Immature natural killer cell (primary cell): ENCODE data around the gene BIRC6. TPM values are rescaled to one million over a fixed set of nuclear protein-coding genes. Genes with fewer than 3 reads are reported as not detected.

Source experiments
- DNase-seq, 3 donors: peaks; one replicate each; pipeline ENCODE4 v3.0.0; 2022; ENCODE audit warnings: mixed read lengths in 1 of 3
- H3K27ac Mint-ChIP-seq, 6 donors: one replicate each; pipeline ENCODE4 v1.8.0; 2020; ENCODE audit warnings: mixed read lengths in 6 of 6, mild to moderate bottlenecking in 5 of 6, inconsistent platforms in 4 of 6, moderate library complexity in 3 of 6
- H3K27me3 Mint-ChIP-seq, 3 donors: one replicate each; pipeline ENCODE4 v1.8.0; 2020 to 2021; ENCODE audit warnings: low read depth in 3 of 3, mild to moderate bottlenecking in 3 of 3, mixed read lengths in 3 of 3, moderate library complexity in 3 of 3, inconsistent platforms in 1 of 3
- H3K36me3 Mint-ChIP-seq, 3 donors: one replicate each; pipeline ENCODE4 v1.8.0; 2020; ENCODE audit warnings: mixed read lengths in 3 of 3, inconsistent platforms in 2 of 3, mild to moderate bottlenecking in 2 of 3
- H3K4me1 Mint-ChIP-seq, 2 donors: one replicate each; pipeline ENCODE4 v1.8.0; 2020; ENCODE audit warnings: inconsistent platforms in 2 of 2, mild to moderate bottlenecking in 2 of 2, mixed read lengths in 2 of 2, moderate library complexity in 1 of 2
- H3K4me3 Mint-ChIP-seq, 5 donors: one replicate each; pipeline ENCODE4 v1.8.0; 2020; ENCODE audit warnings: mild to moderate bottlenecking in 5 of 5, mixed read lengths in 5 of 5, inconsistent platforms in 3 of 5, moderate library complexity in 3 of 5
- H3K9me3 Mint-ChIP-seq, 6 donors: one replicate each; pipeline ENCODE4 v1.8.0; 2020; ENCODE audit warnings: mild to moderate bottlenecking in 6 of 6, mixed read lengths in 6 of 6, inconsistent platforms in 4 of 6, moderate library complexity in 3 of 6
- polyA plus RNA-seq, 3 donors: library from polyadenylated mRNA; unstranded; fragments of 300-500 nt; fragmentation: Illumina TruSeq; gene quantifications; one replicate each; pipeline ENCODE4 v1.2.3, GENCODE V29; 2021

Gene BIRC6
- polyA plus RNA-seq, 3 donors from 2014 or later, result 10.6 to 42.7 (median 12.2) TPM

GRCh38 chr2:32572030-32572429 lies 215.2 kb downstream of the BIRC6 start:
- H3K4me3 Mint-ChIP-seq, result no peak overlapping the region

GRCh38 chr2:32572737-32573136 lies 215.9 kb downstream of the BIRC6 start:
- peak in 1 of 3 donors; percentile 7 for DNase-seq
- Mint-ChIP-seq H3K27ac (peak overlapping the region in 5 of 6 donors; percentile 54 to 83 (median 74)), H3K9me3 (no peaks in the 10 kb centered on the region), H3K4me3 (peak overlapping the region in 3 of 5 donors; percentile 5 to 23 (median 18)), H3K27me3 (peaks cover 0 to 2% (median 0%) of the 10 kb centered on the region in 3 donors), H3K4me1 (peaks cover 25 to 43% of the 10 kb centered on the region in 2 donors), H3K36me3 (peaks cover 8 to 21% (median 10%) of the 10 kb centered on the region in 3 donors)

More at GRCh38 chr2:32572030-32572429, 215.2 kb downstream of the BIRC6 start:
- Mint-ChIP-seq H3K36me3 (peaks cover 8 to 27% (median 13%) of the 10 kb centered on the region in 3 donors), H3K27ac (peak overlapping the region in 2 of 6 donors; percentile 1 to 23), H3K9me3 (no peaks in the 10 kb centered on the region), H3K4me1 (peaks cover 25 to 39% of the 10 kb centered on the region in 2 donors), H3K27me3 (peaks cover 0 to 2% (median 0%) of the 10 kb centered on the region in 3 donors)
- no peak for DNase-seq

- H3K4me3 Mint-ChIP-seq, result no peak overlapping the region
- no peak for DNase-seq
These were observed 235.0 kb downstream of the BIRC6 start for GRCh38 chr2:32591669-32592463.

GRCh38 chr2:32594573-32594972 lies 237.8 kb downstream of the BIRC6 start:
- Mint-ChIP-seq H3K27me3 (no peaks in the 10 kb centered on the region), H3K4me1 (peaks cover 14 to 28% of the 10 kb centered on the region in 2 donors), H3K9me3 (no peaks in the 10 kb centered on the region), H3K27ac (peak overlapping the region in 3 of 6 donors; percentile 50 to 60 (median 53)), H3K4me3 (no peak overlapping the region), H3K36me3 (peaks cover under 1 to 13% (median 11%) of the 10 kb centered on the region in 3 donors)
- DNase-seq, result no peak

More at GRCh38 chr2:32591669-32592463, 235.0 kb downstream of the BIRC6 start:
- peaks cover 14 to 35% of the 10 kb centered on the region in 2 donors for H3K4me1 Mint-ChIP-seq
- H3K27ac Mint-ChIP-seq, result peak overlapping the region; percentile 20 to 66 (median 40)
- no peaks in the 10 kb centered on the region for H3K9me3 Mint-ChIP-seq
- H3K36me3 Mint-ChIP-seq, result peaks cover 0 to 11% (median 7%) of the 10 kb centered on the region in 3 donors
- no peaks in the 10 kb centered on the region for H3K27me3 Mint-ChIP-seq

- H3K27me3 Mint-ChIP-seq, result peaks cover 0 to 3% (median 3%) of the 10 kb centered on the region in 3 donors
- H3K9me3 Mint-ChIP-seq, result no peaks in the 10 kb centered on the region
- peaks cover 4 to 58% (median 25%) of the 10 kb centered on the region in 3 donors for H3K36me3 Mint-ChIP-seq
- DNase-seq, result no peak
- H3K4me3 Mint-ChIP-seq, result no peak overlapping the region
- no peak overlapping the region for H3K27ac Mint-ChIP-seq
- no peaks in the 10 kb centered on the region for H3K4me1 Mint-ChIP-seq
These were observed 254.5 kb downstream of the BIRC6 start for GRCh38 chr2:32611366-32611765.

DNA sequence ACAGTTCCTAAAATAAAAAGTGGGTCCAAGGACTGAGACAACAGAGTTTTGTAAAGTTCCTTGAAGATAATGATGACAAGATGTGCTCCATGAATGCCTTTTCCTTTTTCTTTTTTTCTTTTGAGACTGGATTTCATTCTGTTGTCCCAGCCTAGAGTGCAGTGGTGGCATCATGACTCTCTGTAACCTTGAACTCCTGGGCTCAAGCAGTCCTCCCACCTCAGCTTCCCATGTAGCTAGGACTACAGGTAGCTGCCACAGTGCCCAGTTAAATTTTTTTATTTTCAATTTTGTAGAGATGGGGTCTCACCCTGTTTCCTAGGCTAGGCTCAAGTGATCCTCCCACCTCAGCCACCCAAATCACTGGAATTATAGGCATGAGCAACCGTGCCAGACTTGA lies 254.9 kb downstream of the BIRC6 start:
- no peak overlapping the region for H3K4me3 Mint-ChIP-seq
- no peaks in the 10 kb centered on the region for H3K4me1 Mint-ChIP-seq
- peak overlapping the region in 2 of 6 donors; percentile 41 to 48 for H3K27ac Mint-ChIP-seq
- H3K36me3 Mint-ChIP-seq, result peaks cover 4 to 58% (median 25%) of the 10 kb centered on the region in 3 donors
- no peak for DNase-seq
- peaks cover 0 to 4% (median 3%) of the 10 kb centered on the region in 3 donors for H3K27me3 Mint-ChIP-seq
- no peaks in the 10 kb centered on the region for H3K9me3 Mint-ChIP-seq

DNA sequence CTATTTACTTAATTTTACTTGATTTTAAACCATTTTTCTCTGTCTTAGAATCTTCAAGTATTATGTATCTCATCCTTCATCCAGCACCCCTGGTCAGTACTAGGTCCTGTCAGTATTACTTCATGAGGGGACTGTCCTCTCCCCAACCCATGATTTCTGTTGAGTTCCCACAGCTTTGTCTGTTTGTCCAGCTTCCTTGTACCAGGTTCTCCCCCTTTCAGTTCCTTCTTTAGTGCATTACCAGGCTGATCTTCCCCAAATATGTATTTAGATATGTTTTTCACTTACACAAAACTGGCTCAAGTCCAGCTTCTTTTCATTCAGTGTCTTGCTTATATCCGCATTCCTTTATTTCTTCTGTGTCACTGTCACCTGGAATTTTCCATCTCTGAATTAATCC lies 257.3 kb downstream of the BIRC6 start:
- H3K4me1 Mint-ChIP-seq, result no peaks in the 10 kb centered on the region
- H3K27ac Mint-ChIP-seq, result peak overlapping the region in 2 of 6 donors; percentile 27 to 40
- H3K4me3 Mint-ChIP-seq, result no peak overlapping the region
- H3K27me3 Mint-ChIP-seq, result peaks cover 0 to 5% (median 3%) of the 10 kb centered on the region in 3 donors
- no peak for DNase-seq
- peaks cover 8 to 45% (median 20%) of the 10 kb centered on the region in 3 donors for H3K36me3 Mint-ChIP-seq
- H3K9me3 Mint-ChIP-seq, result no peaks in the 10 kb centered on the region

GRCh38 chr2:32617599-32618189 lies 260.9 kb downstream of the BIRC6 start:
- Mint-ChIP-seq H3K27ac (peak overlapping the region in 2 of 6 donors; percentile 17 to 55), H3K36me3 (peaks cover 11 to 37% (median 16%) of the 10 kb centered on the region in 3 donors), H3K27me3 (peaks cover 0 to 8% (median 1%) of the 10 kb centered on the region in 3 donors), H3K4me3 (no peak overlapping the region), H3K9me3 (no peaks in the 10 kb centered on the region), H3K4me1 (no peaks in the 10 kb centered on the region)
- DNase-seq, result no peak

- peaks cover 7 to 13% of the 10 kb centered on the region in 2 donors for H3K4me1 Mint-ChIP-seq
- no peak overlapping the region for H3K4me3 Mint-ChIP-seq
- H3K27me3 Mint-ChIP-seq, result peaks cover under 1 to 8% (median 3%) of the 10 kb centered on the region in 3 donors
- no peaks in the 10 kb centered on the region for H3K9me3 Mint-ChIP-seq
- DNase-seq, result no peak
- H3K27ac Mint-ChIP-seq, result peak overlapping the region in 4 of 6 donors; percentile 2 to 70 (median 36)
- peaks cover 0 to 17% (median 8%) of the 10 kb centered on the region in 3 donors for H3K36me3 Mint-ChIP-seq
These were observed 265.9 kb downstream of the BIRC6 start for GRCh38 chr2:32622570-32623310.

GRCh38 chr2:32623311-32623706 lies 266.5 kb downstream of the BIRC6 start:
- peaks cover 0 to 15% (median 7%) of the 10 kb centered on the region in 3 donors for H3K36me3 Mint-ChIP-seq

DNA sequence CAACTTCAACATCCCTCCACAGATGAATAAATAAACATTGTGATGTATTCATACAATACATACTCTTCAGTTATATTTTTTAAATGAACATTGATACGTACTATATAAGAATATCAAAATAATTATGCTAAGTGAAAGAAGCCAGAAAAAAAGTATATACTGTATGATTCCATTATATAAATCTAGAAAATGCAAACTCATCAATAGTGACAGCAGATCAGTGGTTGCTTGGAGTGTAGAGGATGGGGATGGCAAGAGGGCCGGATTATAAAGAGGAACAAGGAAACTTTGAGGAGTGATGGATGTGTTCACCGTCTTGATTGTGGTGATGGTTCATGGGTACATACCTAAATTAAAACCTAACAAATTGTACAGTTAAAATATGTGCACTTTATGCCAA lies 268.0 kb downstream of the BIRC6 start:
- no peak for DNase-seq
- Mint-ChIP-seq H3K4me1 (peaks cover 20 to 26% of the 10 kb centered on the region in 2 donors), H3K4me3 (no peak overlapping the region), H3K27me3 (peaks cover 3 to 8% (median 5%) of the 10 kb centered on the region in 3 donors), H3K27ac (peak overlapping the region in 1 of 6 donors; percentile 38), H3K9me3 (no peaks in the 10 kb centered on the region), H3K36me3 (peaks cover 0 to 8% (median 5%) of the 10 kb centered on the region in 3 donors)

More at GRCh38 chr2:32623311-32623706, 266.5 kb downstream of the BIRC6 start:
- peaks cover 13 to 19% of the 10 kb centered on the region in 2 donors for H3K4me1 Mint-ChIP-seq
- H3K27me3 Mint-ChIP-seq, result peaks cover 3 to 8% (median 3%) of the 10 kb centered on the region in 3 donors
- peak overlapping the region in 1 of 6 donors; percentile 69 for H3K27ac Mint-ChIP-seq
- no peak for DNase-seq
- H3K9me3 Mint-ChIP-seq, result no peaks in the 10 kb centered on the region
- H3K4me3 Mint-ChIP-seq, result no peak overlapping the region

DNA sequence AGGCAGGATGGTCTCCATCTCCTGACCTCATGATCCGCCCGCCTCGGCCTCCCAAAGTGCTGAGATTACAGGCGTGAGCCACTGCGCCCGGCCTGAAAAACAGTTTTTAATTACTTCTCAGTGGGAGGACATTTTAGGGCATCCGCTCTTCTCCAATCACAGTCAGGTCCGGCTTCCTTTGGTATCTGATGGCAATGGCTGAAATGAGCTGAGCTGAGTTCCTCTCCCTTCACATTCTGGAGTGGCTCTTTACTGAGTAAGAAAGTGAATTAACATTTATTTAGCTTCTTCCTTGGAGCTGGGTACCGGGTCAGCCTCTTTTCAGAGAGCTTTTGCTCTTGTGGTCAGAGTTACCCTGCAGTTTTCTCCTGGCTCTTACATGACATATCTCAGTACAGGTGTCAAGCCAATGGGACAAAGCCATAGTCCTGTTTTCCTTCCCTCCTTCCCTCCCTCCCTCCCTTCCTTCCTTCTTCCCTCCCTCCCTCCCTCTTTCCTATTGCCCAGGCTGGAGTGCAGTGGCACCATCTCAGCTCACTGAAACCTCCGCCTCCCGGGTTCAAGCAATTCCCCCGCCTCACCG lies 269.9 kb downstream of the BIRC6 start:
- Mint-ChIP-seq H3K9me3 (no peaks in the 10 kb centered on the region), H3K4me1 (peaks cover 24 to 33% of the 10 kb centered on the region in 2 donors)

GRCh38 chr2:32627441-32627813 lies 270.6 kb downstream of the BIRC6 start:
- peaks cover 4 to 12% (median 5%) of the 10 kb centered on the region in 3 donors for H3K36me3 Mint-ChIP-seq
- no peaks in the 10 kb centered on the region for H3K9me3 Mint-ChIP-seq
- H3K4me3 Mint-ChIP-seq, result peak overlapping the region; percentile 87 to 96 (median 95)
- peaks cover 24 to 33% of the 10 kb centered on the region in 2 donors for H3K4me1 Mint-ChIP-seq
- peak overlapping the region; percentile 55 to 92 (median 86) for H3K27ac Mint-ChIP-seq
- H3K27me3 Mint-ChIP-seq, result peaks cover 3 to 5% (median 4%) of the 10 kb centered on the region in 3 donors
- DNase-seq, result no peak

More for the DNA sequence above, 269.9 kb downstream of the BIRC6 start:
- Mint-ChIP-seq H3K27ac (no peak overlapping the region), H3K4me3 (peak overlapping the region in 3 of 5 donors; percentile 95 to 96 (median 95)), H3K27me3 (peaks cover 3 to 5% (median 4%) of the 10 kb centered on the region in 3 donors), H3K36me3 (peaks cover 0 to 14% (median 4%) of the 10 kb centered on the region in 3 donors)
- DNase-seq, result no peak
